Measurements from ENCODE around the gene ELMO2. TPM values are rescaled to one million over a fixed set of nuclear protein-coding genes. Genes with fewer than 3 reads are reported as not detected.

Gene ELMO2
- total RNA-seq, 4 donors from 2014 or later = 37.4 to 46.7 (median 40.7) TPM

- H3K4me3 ChIP-seq (ENCODE audit: low read depth, poor library complexity, severe bottlenecking) = no peak overlapping the region
- no peak for TF ChIP-seq POLR2A (IDR thresholded peaks at IDR 0.05)
- TF ChIP-seq, protein P1, sequence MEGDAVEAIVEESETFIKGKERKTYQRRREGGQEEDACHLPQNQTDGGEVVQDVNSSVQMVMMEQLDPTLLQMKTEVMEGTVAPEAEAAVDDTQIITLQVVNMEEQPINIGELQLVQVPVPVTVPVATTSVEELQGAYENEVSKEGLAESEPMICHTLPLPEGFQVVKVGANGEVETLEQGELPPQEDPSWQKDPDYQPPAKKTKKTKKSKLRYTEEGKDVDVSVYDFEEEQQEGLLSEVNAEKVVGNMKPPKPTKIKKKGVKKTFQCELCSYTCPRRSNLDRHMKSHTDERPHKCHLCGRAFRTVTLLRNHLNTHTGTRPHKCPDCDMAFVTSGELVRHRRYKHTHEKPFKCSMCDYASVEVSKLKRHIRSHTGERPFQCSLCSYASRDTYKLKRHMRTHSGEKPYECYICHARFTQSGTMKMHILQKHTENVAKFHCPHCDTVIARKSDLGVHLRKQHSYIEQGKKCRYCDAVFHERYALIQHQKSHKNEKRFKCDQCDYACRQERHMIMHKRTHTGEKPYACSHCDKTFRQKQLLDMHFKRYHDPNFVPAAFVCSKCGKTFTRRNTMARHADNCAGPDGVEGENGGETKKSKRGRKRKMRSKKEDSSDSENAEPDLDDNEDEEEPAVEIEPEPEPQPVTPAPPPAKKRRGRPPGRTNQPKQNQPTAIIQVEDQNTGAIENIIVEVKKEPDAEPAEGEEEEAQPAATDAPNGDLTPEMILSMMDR (IDR thresholded peaks at IDR 0.05) = no peak
- DNase-seq (ENCODE audit: low spot score in 2 of 2) = no peak
- WGBS, 2 donors = 57 to 89% methylated on average over 2 of the region's 2 CpGs
- intact Hi-C loops (cut with DNase I; ENCODE audit: low total_unique reads) = loop anchor here (10.0 kb wide), 1 partner anchor 399 kb away; the partner anchor contains the start of gene SLC12A5
Observed at GRCh38 chr20:46423882-46424482, 17.6 kb upstream of the ELMO2 start.

DNA sequence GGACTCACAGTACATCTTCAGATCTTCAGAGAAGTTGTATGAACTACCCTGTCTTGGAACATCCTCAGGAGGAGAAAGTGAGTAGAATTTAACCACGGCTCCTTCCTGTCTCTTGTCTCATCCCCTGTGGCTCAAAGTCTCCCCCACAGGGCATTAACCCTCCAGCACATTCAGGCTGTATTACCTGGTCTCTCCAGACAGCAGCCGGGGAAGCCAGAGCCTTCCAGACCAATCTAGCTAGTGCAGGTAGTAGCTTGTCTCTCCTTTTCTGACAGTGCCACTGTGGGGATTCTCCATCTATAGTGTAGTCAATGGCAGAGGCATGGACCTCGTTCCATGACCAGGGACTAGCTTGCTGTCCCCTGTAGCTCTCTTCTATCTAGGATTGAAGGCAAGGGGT, 16.9 kb upstream of the ELMO2 start:
- 49 to 50% methylated on average over 3 of the region's 3 CpGs for WGBS, 2 donors

DNA sequence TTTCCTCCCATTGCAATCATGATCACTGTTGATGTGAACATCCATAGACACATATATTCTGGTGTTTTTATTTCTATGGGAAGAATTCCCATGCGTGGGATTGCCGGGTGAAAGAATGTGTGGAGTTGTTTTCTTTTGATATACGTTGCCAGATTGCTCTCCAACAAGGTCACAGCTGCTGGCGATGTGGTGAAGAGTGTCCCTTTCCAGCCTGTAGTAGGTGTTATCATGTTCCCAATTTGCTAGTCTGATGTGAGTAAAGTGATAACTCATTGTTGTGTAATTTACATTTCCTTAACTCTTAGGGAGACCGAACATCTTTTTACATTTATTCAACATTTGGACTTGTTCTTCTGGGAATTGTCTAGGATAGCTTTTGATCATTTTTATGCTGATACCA, 14.5 kb upstream of the ELMO2 start:
- intact Hi-C loops (cut with DNase I; ENCODE audit: low total_unique reads) = loop anchor here (10.0 kb wide), 1 partner anchor 396 kb away; the partner anchor contains the start of gene SLC12A5
- WGBS, 2 donors = 39 to 51% methylated on average over 5 of the region's 5 CpGs
- H3K4me3 ChIP-seq (ENCODE audit: low read depth, poor library complexity, severe bottlenecking) = no peak overlapping the region
- TF ChIP-seq, protein P1 (IDR thresholded peaks at IDR 0.05) = no peak
- TF ChIP-seq POLR2A (IDR thresholded peaks at IDR 0.05) = no peak
- no peak for DNase-seq (ENCODE audit: low spot score in 2 of 2)

More for the DNA sequence above, 16.9 kb upstream of the ELMO2 start:
- intact Hi-C loops (cut with DNase I; ENCODE audit: low total_unique reads) = loop anchor here (10.0 kb wide), 1 partner anchor 399 kb away; the partner anchor contains the start of gene SLC12A5
- no peak for DNase-seq (ENCODE audit: low spot score in 2 of 2)
- H3K4me3 ChIP-seq (ENCODE audit: low read depth, poor library complexity, severe bottlenecking) = no peak overlapping the region
- TF ChIP-seq, protein P1 (IDR thresholded peaks at IDR 0.05) = no peak
- TF ChIP-seq POLR2A (IDR thresholded peaks at IDR 0.05) = no peak

DNA sequence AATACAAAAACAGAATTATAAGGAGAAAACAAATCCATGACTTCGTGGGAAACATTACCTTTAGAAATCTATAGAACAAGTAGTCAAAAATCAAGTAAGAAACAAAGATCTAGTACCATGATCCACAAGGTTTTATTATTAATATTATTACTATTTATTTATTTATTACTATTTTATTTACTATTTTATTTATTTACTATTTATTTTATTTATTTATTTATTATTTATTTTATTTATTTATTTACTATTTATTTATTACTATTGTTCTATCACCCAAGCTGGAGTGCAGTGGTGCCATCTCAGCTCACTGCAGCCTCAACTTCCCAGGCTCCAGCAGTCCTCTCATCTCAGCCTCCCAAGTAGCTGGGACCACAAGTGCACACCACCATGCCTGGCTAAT, 13.5 kb upstream of the ELMO2 start:
- intact Hi-C loops (cut with DNase I; ENCODE audit: low total_unique reads) = loop anchor here (10.0 kb wide), 1 partner anchor 395 kb away; the partner anchor contains the start of gene SLC12A5
- no peak for TF ChIP-seq POLR2A (IDR thresholded peaks at IDR 0.05)
- TF ChIP-seq, protein P1 (IDR thresholded peaks at IDR 0.05) = no peak
- no peak for DNase-seq (ENCODE audit: low spot score in 2 of 2)
- no peak overlapping the region for H3K4me3 ChIP-seq (ENCODE audit: low read depth, poor library complexity, severe bottlenecking)
- WGBS, 2 donors = 81 to 88% methylated on average over 1 of the region's 1 CpG

DNA sequence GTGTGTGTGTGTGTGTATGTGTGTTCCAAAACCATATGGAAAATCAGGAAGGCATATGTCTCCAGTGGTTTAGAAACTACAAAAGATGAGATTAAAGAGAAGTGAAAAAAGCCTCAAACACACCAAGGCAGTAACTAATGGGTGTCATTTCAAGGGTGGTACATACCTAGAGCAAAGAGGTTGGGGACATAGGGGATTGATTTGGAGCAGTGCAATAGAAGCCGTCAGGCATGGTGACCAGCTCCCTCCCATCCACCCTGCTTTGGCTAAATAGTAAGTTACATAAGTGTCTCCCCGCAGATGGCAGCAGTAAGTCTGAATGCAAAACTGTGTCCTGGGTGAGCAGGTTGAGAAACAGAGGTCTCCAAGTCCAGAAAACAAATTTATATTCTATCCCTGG, 10.4 kb upstream of the ELMO2 start:
- TF ChIP-seq, protein P1 (IDR thresholded peaks at IDR 0.05) = no peak
- no peak for TF ChIP-seq POLR2A (IDR thresholded peaks at IDR 0.05)
- WGBS, 2 donors = 69 to 72% methylated on average over 2 of the region's 2 CpGs
- intact Hi-C loops (cut with DNase I; ENCODE audit: low total_unique reads) = no loop called here
- no peak for DNase-seq (ENCODE audit: low spot score in 2 of 2)
- no peak overlapping the region for H3K4me3 ChIP-seq (ENCODE audit: low read depth, poor library complexity, severe bottlenecking)

DNA sequence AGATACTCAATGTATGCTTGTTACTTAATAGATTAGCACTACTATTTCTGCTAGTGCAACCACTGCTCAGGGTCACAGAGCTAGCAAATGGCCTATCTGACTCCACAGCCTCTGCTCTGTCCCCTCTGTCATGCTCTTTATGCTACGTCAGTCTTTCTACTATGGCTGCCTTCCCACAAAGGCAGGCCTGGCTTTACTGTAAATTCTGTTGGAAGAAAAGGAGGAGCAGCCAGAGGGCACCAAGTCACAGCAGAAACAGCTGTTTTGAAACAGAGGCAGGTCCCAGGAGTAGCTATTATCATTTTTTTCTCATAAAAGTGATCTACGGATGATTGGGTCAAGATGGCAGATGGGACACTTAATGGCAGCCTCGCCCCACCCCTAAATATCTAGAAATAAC, 10.0 kb upstream of the ELMO2 start:
- no peak for DNase-seq (ENCODE audit: low spot score in 2 of 2)
- 59 to 65% methylated on average over 3 of the region's 3 CpGs for WGBS, 2 donors
- intact Hi-C loops (cut with DNase I; ENCODE audit: low total_unique reads) = no loop called here
- no peak overlapping the region for H3K4me3 ChIP-seq (ENCODE audit: low read depth, poor library complexity, severe bottlenecking)
- no peak for TF ChIP-seq POLR2A (IDR thresholded peaks at IDR 0.05)

Measured in lower leg skin (tissue), 4 donors.